Hippocampal formation (tissue), 2 donors: ENCODE data around the gene ERCC1.

Experiments
- DNase-seq, 2 donors: peaks; one replicate each; lab custom pipeline; 2025; lab: John Stamatoyannopoulos, UW

ERCC1 gene

GRCh38 chr19:45364696-45365095, 59.0 kb downstream of the ERCC1 start:
- no peak for DNase-seq

- DNase-seq: no peak
Observed at GRCh38 chr19:45363861-45364459, 59.8 kb downstream of the ERCC1 start.

- no peak for DNase-seq
Observed at GRCh38 chr19:45362291-45362690, 61.4 kb downstream of the ERCC1 start.

- DNase-seq: no peak
Observed at GRCh38 chr19:45361608-45362007, 62.1 kb downstream of the ERCC1 start.

GRCh38 chr19:45358213-45358792, 65.4 kb downstream of the ERCC1 start:
- no peak for DNase-seq

GRCh38 chr19:45357445-45357783, 66.3 kb downstream of the ERCC1 start:
- DNase-seq: no peak
